ENCODE measurements around the gene ZNF821.

The ZNF821 gene

DNA sequence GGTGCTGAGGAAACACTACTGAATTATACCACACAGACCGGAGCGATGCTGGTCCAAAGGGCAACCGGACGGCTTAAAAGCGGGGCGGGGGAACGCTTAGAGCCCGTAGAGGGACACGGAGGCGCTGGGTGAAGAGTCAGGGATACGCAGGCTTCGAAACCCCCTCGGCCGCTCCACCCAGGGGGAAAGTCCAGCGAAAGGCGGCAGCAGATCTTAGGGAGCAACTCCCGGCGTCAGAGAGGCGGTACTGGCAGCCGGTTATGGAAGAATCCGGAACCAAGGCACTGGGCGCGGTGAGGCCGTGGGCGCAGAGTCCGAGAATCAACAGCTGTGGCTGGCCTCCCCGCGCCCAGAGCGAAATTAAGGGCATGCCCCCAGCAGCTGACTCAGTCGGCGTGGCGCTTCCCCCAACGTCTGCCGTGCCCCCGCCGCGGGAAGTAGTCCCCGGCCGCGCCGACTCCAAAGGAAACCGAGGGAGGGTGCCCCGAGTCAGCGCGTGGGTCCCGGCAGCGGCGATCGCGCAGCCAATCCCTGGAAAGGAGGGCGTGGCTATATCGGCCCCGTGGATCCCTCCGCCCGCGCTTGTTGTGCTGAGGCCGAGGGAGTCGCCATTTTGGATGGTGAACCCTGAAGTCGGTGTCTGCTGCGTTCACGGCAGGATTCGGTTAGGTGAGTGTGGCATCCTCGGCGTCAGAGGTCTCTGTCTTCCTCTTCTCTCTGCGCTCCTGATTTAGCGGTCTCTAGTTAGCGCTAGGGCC is 11.1 kb upstream of the ZNF821 start, which contains the start of gene IST1:
TSS of gene IST1 (plus strand) at position 611 of the 758 bp plus-strand sequence. CDS start 20,110 bp downstream, outside the sequence.
- ChIA-PET CTCF (interaction anchor here (0.7 to 4.3 kb wide), 2 partner anchors 12 to 24 kb away, joined by 3 to 23 read pairs; partner anchors contain the start of gene ZNF821), POLR2A (ENCODE audit: low non-redundant PET) (interaction anchor here (0.5 to 0.8 kb wide), 2 partner anchors 8 to 49 kb away, joined by 3 read pairs; partner anchors contain the start of gene ATXN1L)
- TF ChIP-seq, protein P1, sequence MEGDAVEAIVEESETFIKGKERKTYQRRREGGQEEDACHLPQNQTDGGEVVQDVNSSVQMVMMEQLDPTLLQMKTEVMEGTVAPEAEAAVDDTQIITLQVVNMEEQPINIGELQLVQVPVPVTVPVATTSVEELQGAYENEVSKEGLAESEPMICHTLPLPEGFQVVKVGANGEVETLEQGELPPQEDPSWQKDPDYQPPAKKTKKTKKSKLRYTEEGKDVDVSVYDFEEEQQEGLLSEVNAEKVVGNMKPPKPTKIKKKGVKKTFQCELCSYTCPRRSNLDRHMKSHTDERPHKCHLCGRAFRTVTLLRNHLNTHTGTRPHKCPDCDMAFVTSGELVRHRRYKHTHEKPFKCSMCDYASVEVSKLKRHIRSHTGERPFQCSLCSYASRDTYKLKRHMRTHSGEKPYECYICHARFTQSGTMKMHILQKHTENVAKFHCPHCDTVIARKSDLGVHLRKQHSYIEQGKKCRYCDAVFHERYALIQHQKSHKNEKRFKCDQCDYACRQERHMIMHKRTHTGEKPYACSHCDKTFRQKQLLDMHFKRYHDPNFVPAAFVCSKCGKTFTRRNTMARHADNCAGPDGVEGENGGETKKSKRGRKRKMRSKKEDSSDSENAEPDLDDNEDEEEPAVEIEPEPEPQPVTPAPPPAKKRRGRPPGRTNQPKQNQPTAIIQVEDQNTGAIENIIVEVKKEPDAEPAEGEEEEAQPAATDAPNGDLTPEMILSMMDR (conservative IDR thresholded peaks at IDR 0.05; ENCODE audit: low read depth): no peak
- peak; percentile 98 for DNase-seq (ENCODE audit: low spot score)
- H3K27ac ChIP-seq: peak within 1 kb of the TSS; percentile 96

DNA sequence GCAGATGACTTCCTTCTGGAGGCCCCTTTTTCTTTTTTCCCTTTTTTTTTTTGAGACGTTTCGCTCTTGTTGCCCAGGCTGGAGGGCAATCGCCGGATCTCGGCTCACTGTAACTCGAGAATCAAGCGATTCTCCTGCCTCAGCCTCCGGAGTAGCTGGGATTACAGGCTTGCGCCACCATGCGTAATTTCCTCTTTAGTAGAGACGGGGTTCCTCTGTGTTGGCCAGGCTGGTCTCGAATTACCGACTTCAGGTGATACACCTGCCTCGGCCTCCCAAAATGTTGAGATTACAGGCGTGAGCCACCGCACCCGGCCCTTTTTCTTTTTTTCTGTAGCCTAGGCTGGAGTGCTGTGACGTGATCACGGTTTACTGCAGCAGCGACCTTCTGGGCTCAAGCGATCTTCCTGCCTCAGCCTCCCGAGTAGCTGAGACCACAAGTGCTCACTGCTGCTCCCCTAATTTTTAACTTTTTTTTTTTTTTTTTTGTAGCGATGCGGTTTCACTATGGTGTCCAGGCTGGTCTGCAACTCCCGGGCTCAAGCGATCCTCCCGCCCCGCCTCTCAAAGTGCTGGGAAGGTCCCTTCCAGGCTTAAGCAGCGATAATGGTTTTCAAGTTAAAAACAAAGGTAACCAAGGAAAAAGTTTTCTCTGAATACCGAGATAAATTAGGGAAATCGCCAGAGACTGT is 10.4 kb upstream of the ZNF821 start:
- peak overlapping the region; percentile 96 for H3K27ac ChIP-seq
- DNase-seq (ENCODE audit: low spot score): peak; percentile 14
- ChIA-PET POLR2A (ENCODE audit: low non-redundant PET) (interaction anchor here (0.6 kb wide), 1 partner anchor 51 kb away, joined by 5 read pairs; no protein-coding TSS in a partner anchor), CTCF (interaction anchor here (0.6 to 4.3 kb wide), 3 partner anchors 11 to 115 kb away, joined by 3 to 23 read pairs (median 3); partner anchors contain the start of gene ZNF821)
- TF ChIP-seq, protein P1 (conservative IDR thresholded peaks at IDR 0.05; ENCODE audit: low read depth): peak; percentile 25; the same call in 1 of the 2 replicates

DNA sequence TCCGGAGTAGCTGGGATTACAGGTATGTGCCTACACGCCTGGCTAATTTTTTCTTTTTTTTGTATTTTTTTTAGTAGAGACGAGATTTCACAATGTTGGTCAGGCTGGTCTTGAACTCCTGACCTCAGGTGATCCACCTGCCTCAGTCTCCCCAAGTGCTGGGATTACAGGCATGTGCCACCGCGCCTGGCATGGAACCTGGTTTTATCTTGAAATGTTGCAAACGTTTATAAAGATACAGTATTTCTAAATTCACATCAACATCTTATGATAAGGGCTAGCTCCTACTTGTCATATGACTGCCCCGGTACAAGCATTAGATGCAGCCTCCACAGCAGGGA is 9.9 kb upstream of the ZNF821 start:
- CTCF ChIA-PET: interaction anchor here (0.6 to 4.3 kb wide), 3 partner anchors 11 to 114 kb away, joined by 3 to 23 read pairs (median 3); partner anchors contain the start of gene ZNF821
- TF ChIP-seq, protein P1 (conservative IDR thresholded peaks at IDR 0.05; ENCODE audit: low read depth): no peak
- POLR2A ChIA-PET (ENCODE audit: low non-redundant PET): interaction anchor here (0.6 to 0.7 kb wide), 2 partner anchors 11 to 51 kb away, joined by 5 to 6 read pairs; no protein-coding TSS in a partner anchor
- peak overlapping the region; percentile 96 for H3K27ac ChIP-seq
- DNase-seq (ENCODE audit: low spot score): peak; percentile 23

DNA sequence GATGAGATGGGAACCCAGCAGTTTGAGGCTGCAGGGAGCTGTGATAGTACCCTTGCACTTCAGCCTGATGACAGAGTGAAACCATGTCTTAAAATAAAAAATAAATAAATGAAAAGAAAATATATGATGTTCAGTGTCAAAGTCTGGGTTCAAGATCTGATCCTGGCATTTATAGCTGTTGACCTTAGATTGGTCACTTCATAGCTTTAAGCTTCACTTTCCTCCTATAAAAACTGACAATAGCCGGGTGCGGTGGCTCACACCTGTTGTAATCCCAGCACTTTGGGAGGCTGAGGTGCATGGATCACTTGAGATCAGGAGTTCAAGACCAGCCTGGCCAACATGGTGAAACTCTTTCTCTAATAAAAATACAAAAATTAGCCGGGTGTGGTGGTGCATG is 5.2 kb upstream of the ZNF821 start:
- POLR2A ChIA-PET (ENCODE audit: low non-redundant PET): interaction anchor here (0.6 kb wide), 1 partner anchor 80 kb away, joined by 3 read pairs; no protein-coding TSS in a partner anchor
- no peak overlapping the region for H3K27ac ChIP-seq
- TF ChIP-seq, protein P1 (conservative IDR thresholded peaks at IDR 0.05; ENCODE audit: low read depth): no peak
- no peak for DNase-seq (ENCODE audit: low spot score)
- CTCF ChIA-PET: no interaction called here

DNA sequence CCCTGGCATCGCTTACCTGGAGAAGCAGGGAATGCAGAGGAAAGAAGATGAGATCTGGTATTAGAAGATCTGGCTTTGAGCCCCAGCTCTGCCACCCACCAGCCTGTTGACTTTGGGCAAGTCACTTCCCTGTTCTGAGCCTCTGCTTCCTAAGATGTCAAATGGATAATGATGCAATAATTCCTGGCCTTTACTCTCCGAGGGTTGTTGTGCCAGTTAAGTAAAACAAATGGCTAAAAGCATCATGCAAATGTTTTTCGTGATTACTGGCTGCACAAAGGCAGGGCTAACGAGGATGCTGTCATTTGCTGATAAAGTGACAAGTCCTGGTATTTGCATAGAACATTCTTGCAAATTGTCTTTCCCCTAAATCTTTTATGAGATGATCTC is 1.3 kb upstream of the ZNF821 start:
- DNase-seq (ENCODE audit: low spot score): no peak
- CTCF ChIA-PET: no interaction called here
- TF ChIP-seq, protein P1 (conservative IDR thresholded peaks at IDR 0.05; ENCODE audit: low read depth): no peak
- POLR2A ChIA-PET (ENCODE audit: low non-redundant PET): no interaction called here
- H3K27ac ChIP-seq: no peak overlapping the region
